Esophagus (tissue), 2 donors: ENCODE data around the gene HPCAL1. TPM values are rescaled to one million over a fixed set of nuclear protein-coding genes. Genes with fewer than 3 reads are reported as not detected.

Experiments used
- H3K27ac ChIP-seq, 2 donors: one replicate each; pipeline ENCODE4 v1.5.1; 2013; ENCODE audit warnings: low read depth in 2 of 2, mild to moderate bottlenecking in 2 of 2, inconsistent platforms in 1 of 2, low read length in 1 of 2, moderate library complexity in 1 of 2
- H3K27me3 ChIP-seq, 2 donors: one replicate each; pipeline ENCODE4 v1.6.1; 2013; ENCODE audit warnings: low read length in 2 of 2, control low read depth in 1 of 2, mild to moderate bottlenecking in 1 of 2; ENCODE audit not compliant: insufficient read depth in 2 of 2, control insufficient read depth in 1 of 2
- H3K36me3 ChIP-seq, 2 donors: one replicate each; pipeline ENCODE4 v1.6.1; 2013; ENCODE audit warnings: low read length in 1 of 2; ENCODE audit not compliant: control insufficient read depth in 2 of 2, insufficient read depth in 2 of 2
- H3K4me1 ChIP-seq, 2 donors: one replicate each; pipeline ENCODE4 v1.6.1; 2013; ENCODE audit warnings: low read length in 1 of 2; ENCODE audit not compliant: control insufficient read depth in 2 of 2, insufficient read depth in 2 of 2
- H3K4me3 ChIP-seq, 2 donors: one replicate each; pipeline ENCODE4 v1.5.1; 2013; ENCODE audit warnings: low read length in 2 of 2, mild to moderate bottlenecking in 2 of 2, low read depth in 1 of 2, moderate library complexity in 1 of 2
- H3K9me3 ChIP-seq, 2 donors: one replicate each; pipeline ENCODE4 v1.6.1; 2013; ENCODE audit warnings: mild to moderate bottlenecking in 2 of 2, low read depth in 1 of 2, low read length in 1 of 2, moderate library complexity in 1 of 2; ENCODE audit not compliant: control insufficient read depth in 2 of 2, insufficient read depth in 1 of 2
- WGBS, 2 donors: extraction: QIAGEN DNeasy Blood & Tissue Kit; methylation state at CpG; one replicate each; pipeline ENCODE4 v1.1.7; 2013; 5-methylcytosine and 5-hydroxymethylcytosine counted together
- polyA plus RNA-seq, 2 donors: library from polyadenylated mRNA; stranded (reverse); fragments of 200-250 nt; gene quantifications; one replicate each; pipeline ENCODE4 v1.2.3, GENCODE V29; 2013
- donor health status: healthy with polysubstance abuse.
- donor health status: Bipolar disorder and iron deficiency.

HPCAL1 gene
- polyA plus RNA-seq, 2 donors: 6.2 to 13.2 TPM

DNA sequence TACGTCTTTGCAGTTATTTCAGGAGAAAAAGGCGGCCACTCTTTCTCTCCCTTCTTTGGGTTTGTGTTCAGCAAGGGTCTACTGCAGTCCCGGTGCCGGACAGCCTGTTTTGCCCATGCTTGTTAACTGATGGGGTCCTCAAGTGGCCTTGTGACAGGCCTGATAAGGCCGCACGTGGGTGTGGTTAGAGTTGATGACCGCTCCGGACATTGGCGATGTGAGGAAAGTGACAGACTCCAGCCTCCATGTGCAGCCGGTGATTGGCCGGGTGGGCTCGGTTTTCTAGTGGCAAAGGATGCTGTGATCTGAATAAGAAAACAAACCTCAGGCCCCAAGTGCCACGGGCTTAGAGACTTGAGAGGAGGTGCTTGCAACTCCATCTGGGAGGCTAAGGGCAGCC is 15.6 kb downstream of the HPCAL1 start:
- Histone ChIP-seq H3K27ac (no peak overlapping the region), H3K36me3 (no peaks in the 10 kb centered on the region), H3K27me3 (no peaks in the 10 kb centered on the region), H3K4me1 (no peaks in the 10 kb centered on the region), H3K4me3 (no peak overlapping the region), H3K9me3 (no peaks in the 10 kb centered on the region)
- WGBS, 2 donors: 94 to 95% methylated on average over 13 of the region's 13 CpGs

DNA sequence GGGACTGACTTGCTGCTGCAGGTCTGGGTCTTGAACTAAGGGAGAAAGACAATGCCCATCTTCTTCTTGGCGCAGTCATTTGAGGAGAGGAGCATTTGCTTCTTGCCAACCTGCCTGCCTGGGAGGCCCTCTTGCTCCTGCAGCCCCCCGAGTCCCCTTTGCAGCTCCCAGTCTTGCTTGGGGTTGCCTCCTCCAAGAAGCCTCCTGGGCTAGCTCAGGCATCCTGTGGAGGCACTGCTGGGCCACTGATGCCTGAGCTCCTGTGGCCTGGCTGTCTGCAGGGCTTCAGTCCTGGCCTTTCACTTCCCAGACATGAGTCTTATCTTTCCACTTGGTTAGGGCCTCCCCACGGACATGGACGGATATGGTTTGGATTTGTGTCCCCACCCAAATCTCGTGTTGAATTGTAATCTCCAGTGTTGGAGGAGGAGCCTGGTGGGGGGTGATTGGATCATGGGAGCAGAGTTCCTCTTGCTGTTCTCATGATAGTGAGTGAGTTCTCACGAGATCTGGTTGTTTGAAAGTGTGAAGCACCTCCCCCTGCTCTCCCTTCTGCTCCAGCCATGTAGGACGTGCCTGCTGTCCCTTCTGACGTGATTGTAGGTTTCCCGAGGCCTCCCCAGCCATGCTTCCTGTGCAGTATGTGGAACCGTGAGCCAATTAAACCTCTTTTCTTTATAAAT is 17.3 kb downstream of the HPCAL1 start:
- Histone ChIP-seq H3K36me3 (no peaks in the 10 kb centered on the region), H3K27me3 (no peaks in the 10 kb centered on the region), H3K4me3 (no peak overlapping the region), H3K9me3 (no peaks in the 10 kb centered on the region), H3K27ac (no peak overlapping the region), H3K4me1 (no peaks in the 10 kb centered on the region)
- WGBS, 2 donors: 85 to 86% methylated on average over 10 of the region's 10 CpGs

DNA sequence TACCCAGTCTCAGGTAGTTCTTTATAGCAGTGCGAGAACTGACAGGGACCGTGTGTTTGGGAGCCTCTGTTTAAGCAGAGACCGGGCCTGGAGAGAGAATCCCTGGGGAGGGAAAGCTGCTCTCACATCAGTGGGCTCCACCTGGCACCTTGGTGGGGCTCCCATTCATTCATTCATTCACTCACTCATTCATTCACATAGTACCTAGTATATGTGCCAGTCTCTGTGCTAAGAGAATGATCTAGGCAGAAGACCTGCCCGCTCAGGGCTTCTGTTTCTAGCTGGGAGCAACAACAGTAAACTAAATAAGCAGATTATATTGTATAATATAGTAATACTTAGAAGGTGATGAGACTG is 17.8 kb downstream of the HPCAL1 start:
- no peak overlapping the region for H3K27ac ChIP-seq
- no peak overlapping the region for H3K4me3 ChIP-seq
- H3K36me3 ChIP-seq: no peaks in the 10 kb centered on the region
- H3K27me3 ChIP-seq: no peaks in the 10 kb centered on the region
- no peaks in the 10 kb centered on the region for H3K4me1 ChIP-seq
- H3K9me3 ChIP-seq: no peaks in the 10 kb centered on the region
- WGBS, 2 donors: 98 to 99% methylated on average over 4 of the region's 4 CpGs

DNA sequence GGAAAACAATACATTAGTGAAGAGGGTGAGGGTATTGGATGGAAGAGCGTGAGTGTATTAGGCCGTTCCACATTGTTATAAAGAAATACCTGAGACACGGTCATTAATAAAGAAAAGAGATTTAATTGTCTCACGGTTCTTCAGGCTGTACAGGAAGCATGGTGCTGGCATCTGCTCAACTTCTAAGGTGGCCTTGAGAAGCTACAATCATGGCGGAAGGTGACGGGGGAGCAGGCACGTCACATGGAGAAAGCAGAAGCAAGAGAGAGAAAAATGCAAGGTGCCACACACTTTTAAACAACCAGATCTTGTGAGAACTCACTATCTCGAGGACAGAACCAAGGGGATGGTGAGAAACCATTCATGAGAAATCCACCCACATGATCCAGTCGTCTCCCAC is 18.2 kb downstream of the HPCAL1 start:
- no peak overlapping the region for H3K4me3 ChIP-seq
- WGBS, 2 donors: 88 to 92% methylated on average over 9 of the region's 9 CpGs
- H3K36me3 ChIP-seq: no peaks in the 10 kb centered on the region

DNA sequence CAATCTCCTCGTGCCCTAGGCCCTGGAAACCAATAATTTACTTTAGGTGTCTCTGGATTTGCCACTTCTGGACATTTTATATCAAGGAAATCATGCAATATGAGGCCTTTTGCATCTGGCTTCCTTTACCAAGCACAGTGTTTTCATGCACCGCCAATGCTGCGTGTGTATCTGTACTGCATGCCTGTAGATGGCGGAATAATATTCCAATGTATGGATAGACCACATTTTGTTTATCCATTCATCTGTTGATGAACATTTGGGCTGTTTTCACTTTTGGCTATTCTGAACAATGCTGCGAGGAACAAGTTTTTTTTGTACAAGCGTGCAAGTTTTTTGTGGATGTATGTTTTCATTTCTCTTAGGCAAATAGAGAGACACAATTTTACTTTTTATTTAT is 18.9 kb downstream of the HPCAL1 start:
- WGBS, 2 donors: 98 to 99% methylated on average over 6 of the region's 6 CpGs
- Histone ChIP-seq H3K27ac (no peak overlapping the region), H3K4me3 (no peak overlapping the region), H3K9me3 (no peaks in the 10 kb centered on the region), H3K36me3 (no peaks in the 10 kb centered on the region), H3K4me1 (no peaks in the 10 kb centered on the region), H3K27me3 (no peaks in the 10 kb centered on the region)

More for the DNA sequence above, 18.2 kb downstream of the HPCAL1 start:
- H3K27me3 ChIP-seq: no peaks in the 10 kb centered on the region
- H3K4me1 ChIP-seq: no peaks in the 10 kb centered on the region
- H3K27ac ChIP-seq: no peak overlapping the region
- H3K9me3 ChIP-seq: no peaks in the 10 kb centered on the region

DNA sequence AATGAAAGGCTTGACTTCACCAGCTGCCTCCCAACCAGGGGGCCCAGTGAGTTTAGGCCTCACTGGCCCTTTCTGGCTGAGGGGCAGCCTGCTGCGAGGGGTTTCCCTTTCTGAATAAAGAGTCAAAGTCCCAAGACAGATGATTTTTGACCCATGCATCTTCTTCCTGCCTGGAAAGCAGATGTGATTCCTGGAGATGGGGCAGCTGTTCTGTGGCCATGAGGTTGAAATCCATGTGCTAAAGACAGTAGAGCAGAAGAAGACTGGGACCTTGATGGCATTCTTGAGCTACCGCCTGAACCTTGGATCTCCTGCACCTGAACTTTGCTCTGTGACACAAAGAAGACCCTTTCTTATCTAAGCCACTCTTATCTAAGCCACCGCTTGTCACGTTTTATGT is 19.8 kb downstream of the HPCAL1 start:
- Histone ChIP-seq H3K4me1 (no peaks in the 10 kb centered on the region), H3K4me3 (no peak overlapping the region), H3K9me3 (no peaks in the 10 kb centered on the region), H3K27ac (no peak overlapping the region), H3K27me3 (no peaks in the 10 kb centered on the region), H3K36me3 (no peaks in the 10 kb centered on the region)
- WGBS, 2 donors: 92 to 96% methylated on average over 4 of the region's 4 CpGs

DNA sequence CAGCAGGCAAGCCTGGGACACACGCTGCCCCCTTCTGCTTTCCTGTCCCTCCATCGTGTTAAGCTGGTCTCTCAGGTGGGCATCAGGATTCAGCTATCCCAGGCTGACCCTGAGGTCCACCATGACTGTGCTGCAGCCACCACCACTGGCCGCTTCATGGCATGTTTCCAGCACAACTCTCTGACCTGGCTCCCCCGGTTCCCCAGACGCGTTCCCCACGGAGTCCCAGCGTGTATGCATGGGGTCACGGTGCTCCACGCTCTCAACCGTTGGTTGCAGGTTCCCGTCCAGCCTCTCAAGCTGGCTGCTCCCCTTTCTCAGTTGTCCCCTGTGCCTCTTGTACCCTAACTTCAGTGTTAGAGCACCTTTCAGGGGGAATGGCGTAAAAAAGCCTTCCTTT is 20.3 kb downstream of the HPCAL1 start:
- Histone ChIP-seq H3K27ac (no peak overlapping the region), H3K27me3 (no peaks in the 10 kb centered on the region), H3K36me3 (no peaks in the 10 kb centered on the region), H3K4me1 (no peaks in the 10 kb centered on the region), H3K9me3 (no peaks in the 10 kb centered on the region), H3K4me3 (no peak overlapping the region)
- 97% methylated on average over 13 of the region's 13 CpGs for WGBS, 2 donors

DNA sequence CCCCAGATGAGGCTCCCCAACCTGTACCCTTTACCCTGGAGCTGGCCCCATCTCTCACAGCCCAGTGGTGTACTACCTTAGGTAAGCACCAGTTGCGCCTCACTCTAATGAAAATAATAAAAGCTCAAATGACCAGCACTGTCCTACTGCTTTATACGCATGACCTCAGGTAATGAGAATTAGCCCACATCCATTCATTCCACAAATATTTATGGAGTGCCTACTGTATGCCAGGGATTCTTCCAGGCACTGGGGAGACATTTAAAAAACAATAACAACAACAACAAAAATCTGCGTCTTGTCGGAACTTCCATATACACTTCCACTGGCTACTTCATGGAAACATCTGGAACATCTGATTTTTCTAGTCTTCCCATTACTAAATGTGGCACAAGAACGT is 20.8 kb downstream of the HPCAL1 start:
- Histone ChIP-seq H3K4me1 (no peaks in the 10 kb centered on the region), H3K36me3 (no peaks in the 10 kb centered on the region), H3K27ac (no peak overlapping the region), H3K4me3 (no peak overlapping the region), H3K9me3 (no peaks in the 10 kb centered on the region), H3K27me3 (no peaks in the 10 kb centered on the region)
- 95 to 96% methylated on average over 5 of the region's 5 CpGs for WGBS, 2 donors

DNA sequence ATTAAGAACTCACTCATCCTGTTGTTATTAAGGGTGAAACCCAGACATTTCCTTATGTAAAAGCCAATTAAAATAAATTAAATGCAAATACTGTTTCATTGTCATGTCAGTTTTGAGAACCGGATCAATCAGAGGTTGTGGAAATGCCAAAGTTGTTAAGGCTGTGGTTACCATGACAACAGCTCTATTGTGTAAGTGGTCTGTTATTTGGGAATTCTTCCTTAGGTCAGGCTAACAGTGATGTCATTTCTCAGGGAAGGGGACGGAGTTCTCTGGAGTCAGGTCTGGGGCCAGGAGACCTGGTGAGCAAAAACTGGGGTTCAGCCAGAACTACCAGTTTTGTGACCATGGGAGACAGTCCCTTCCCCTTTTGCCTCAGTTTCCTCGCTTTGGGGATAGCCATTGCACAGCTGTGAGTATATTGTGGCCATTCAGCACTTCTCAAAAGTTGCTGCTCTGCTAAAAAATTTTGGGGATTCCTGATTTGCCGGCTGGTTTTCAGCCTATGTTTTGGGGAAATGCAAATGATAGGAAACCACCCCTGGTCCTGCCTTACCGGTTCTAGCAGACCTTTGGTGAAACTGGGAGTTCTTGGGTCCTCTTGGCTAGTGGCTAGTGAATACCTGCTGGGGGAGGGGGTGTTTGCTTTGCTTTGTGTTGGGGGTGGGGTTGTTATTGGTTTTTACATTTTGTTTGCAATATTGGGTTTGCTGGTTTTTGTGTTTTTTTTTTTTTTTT is 21.6 kb downstream of the HPCAL1 start:
- 68 to 71% methylated on average over 5 of the region's 5 CpGs for WGBS, 2 donors
- H3K27me3 ChIP-seq: no peaks in the 10 kb centered on the region
- no peaks in the 10 kb centered on the region for H3K36me3 ChIP-seq
- no peaks in the 10 kb centered on the region for H3K4me1 ChIP-seq
- H3K27ac ChIP-seq: no peak overlapping the region
- H3K9me3 ChIP-seq: no peaks in the 10 kb centered on the region
- no peak overlapping the region for H3K4me3 ChIP-seq
